ENCODE measurements around the gene FTO. TPM values are rescaled to one million over a fixed set of nuclear protein-coding genes. Genes with fewer than 3 reads are reported as not detected.

FTO gene
- total and polyA plus RNA-seq, 2 of the 13 experiments (the other 11 are each of a cell fraction or from before 2014, with no cell fraction given): 41.6 to 55.8 TPM

DNA sequence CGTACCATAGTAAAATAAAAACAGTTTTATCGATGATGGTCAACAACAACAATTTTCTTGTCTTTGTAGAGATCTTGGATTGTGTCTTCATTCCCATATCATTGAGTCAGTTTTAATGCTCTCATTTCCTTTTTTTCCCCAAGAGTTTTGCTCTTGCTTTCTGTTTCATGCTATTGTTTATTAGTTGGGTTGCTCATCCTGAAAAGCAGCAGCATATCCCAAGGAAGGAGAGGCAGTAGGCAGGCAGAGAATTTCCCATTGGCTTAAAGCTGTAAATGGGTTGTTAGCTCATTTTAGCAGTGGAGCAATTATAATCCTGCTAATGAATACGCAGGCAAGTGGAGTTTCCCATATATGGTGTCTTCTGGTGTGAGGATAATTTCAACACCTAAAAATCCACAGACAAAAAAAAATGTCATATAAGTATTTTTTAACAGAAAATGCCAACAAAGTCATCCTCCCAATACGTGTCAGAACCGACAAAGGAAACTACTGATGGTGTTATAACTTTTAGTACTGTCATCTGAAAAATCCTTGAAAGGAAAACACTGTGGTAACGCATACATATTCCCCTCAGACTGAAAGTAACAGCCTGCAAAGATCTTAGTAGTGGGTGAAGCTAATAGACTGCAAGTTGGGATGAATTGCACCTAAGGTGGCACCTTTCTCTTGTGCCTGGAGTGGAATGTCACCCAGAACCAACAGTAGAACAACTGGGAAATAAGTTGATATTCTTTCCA lies 218.3 kb downstream of the FTO start:
- ChIA-PET CTCF (ENCODE audit: low intra/inter-chr PET ratio, low total read pairs) (no interaction called here), POLR2A (no interaction called here)
- TF ChIP-seq, protein P1, sequence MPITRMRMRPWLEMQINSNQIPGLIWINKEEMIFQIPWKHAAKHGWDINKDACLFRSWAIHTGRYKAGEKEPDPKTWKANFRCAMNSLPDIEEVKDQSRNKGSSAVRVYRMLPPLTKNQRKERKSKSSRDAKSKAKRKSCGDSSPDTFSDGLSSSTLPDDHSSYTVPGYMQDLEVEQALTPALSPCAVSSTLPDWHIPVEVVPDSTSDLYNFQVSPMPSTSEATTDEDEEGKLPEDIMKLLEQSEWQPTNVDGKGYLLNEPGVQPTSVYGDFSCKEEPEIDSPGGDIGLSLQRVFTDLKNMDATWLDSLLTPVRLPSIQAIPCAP (CRISPR knock-in tag; IDR thresholded peaks at IDR 0.05; ENCODE audit: low read depth): no peak
- TF ChIP-seq RARA (CRISPR knock-in tag; IDR thresholded peaks at IDR 0.05) (no peak), MTA1 (CRISPR knock-in tag; IDR thresholded peaks at IDR 0.05; ENCODE audit: borderline replicate concordance) (no peak), ZFP82 (CRISPR knock-in tag; IDR thresholded peaks at IDR 0.05; ENCODE audit: borderline replicate concordance) (no peak), ISL2 (CRISPR knock-in tag; IDR thresholded peaks at IDR 0.05) (no peak), TARDBP (CRISPR knock-in tag; IDR thresholded peaks at IDR 0.05) (no peak), ZNF709 (CRISPR knock-in tag; IDR thresholded peaks at IDR 0.05) (no peak), ADNP (CRISPR knock-in tag; IDR thresholded peaks at IDR 0.05) (no peak), TEAD3 (CRISPR knock-in tag; optimal IDR thresholded peaks at IDR 0.05; ENCODE audit: borderline replicate concordance) (no peak), KDM5A (IDR thresholded peaks at IDR 0.05; ENCODE audit: borderline replicate concordance, low read length) (no peak), BORCS8-MEF2B (CRISPR knock-in tag; IDR thresholded peaks at IDR 0.05) (no peak), ZNF660 (CRISPR knock-in tag; IDR thresholded peaks at IDR 0.05; ENCODE audit: borderline replicate concordance, low read depth) (no peak), ZNF143 (CRISPR knock-in tag; IDR thresholded peaks at IDR 0.05) (no peak), RNF2 (conservative IDR thresholded peaks at IDR 0.05; ENCODE audit: low read depth) (no peak)
- TF ChIP-seq, protein P2, sequence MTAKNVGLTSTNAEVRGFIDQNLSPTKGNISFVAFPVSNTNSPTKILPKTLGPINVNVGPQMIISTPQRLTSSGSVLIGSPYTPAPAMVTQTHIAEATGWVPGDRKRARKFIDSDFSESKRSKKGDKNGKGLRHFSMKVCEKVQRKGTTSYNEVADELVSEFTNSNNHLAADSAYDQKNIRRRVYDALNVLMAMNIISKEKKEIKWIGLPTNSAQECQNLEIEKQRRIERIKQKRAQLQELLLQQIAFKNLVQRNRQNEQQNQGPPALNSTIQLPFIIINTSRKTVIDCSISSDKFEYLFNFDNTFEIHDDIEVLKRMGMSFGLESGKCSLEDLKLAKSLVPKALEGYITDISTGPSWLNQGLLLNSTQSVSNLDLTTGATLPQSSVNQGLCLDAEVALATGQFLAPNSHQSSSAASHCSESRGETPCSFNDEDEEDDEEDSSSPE (CRISPR knock-in tag; IDR thresholded peaks at IDR 0.05): no peak
- TF ChIP-seq, protein P3, sequence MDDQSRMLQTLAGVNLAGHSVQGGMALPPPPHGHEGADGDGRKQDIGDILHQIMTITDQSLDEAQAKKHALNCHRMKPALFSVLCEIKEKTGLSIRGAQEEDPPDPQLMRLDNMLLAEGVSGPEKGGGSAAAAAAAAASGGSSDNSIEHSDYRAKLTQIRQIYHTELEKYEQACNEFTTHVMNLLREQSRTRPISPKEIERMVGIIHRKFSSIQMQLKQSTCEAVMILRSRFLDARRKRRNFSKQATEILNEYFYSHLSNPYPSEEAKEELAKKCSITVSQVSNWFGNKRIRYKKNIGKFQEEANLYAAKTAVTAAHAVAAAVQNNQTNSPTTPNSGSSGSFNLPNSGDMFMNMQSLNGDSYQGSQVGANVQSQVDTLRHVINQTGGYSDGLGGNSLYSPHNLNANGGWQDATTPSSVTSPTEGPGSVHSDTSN (CRISPR knock-in tag; IDR thresholded peaks at IDR 0.05; ENCODE audit: borderline replicate concordance): no peak
- BruUV-seq (replicated peaks): no TSS peak
- intact Hi-C loops (cut with micrococcal nuclease; ENCODE audit: unreplicated experiment): no loop called here
- FAIRE-seq (no peak), ATAC-seq (no peak), DNase-seq (ENCODE audit: low spot score) (no peak)
- H3K4me1 ChIP-seq (ENCODE audit: insufficient read depth, low read length): peaks cover 30% of the 10 kb centered on the region
- no peaks in the 10 kb centered on the region for H4K20me1 ChIP-seq (ENCODE audit: insufficient read depth, low read length)
- H2AFZ ChIP-seq (ENCODE audit: low read length): no peak overlapping the region
- no peak overlapping the region for H3K9ac ChIP-seq (ENCODE audit: insufficient read depth, low read depth, low read length)
- H3K4me2 ChIP-seq (ENCODE audit: low read depth, low read length): no peak overlapping the region
- 97% methylated on average over 6 of the region's 6 CpGs for WGBS (ENCODE audit: low lambda C conversion rate)
- no peak overlapping the region for H3K4me3 ChIP-seq (replicated peaks in 1 of 3; ENCODE audit: insufficient read depth in 1 of 3, low read depth in 2 of 3, low read length in 3 of 3)
- no peaks in the 10 kb centered on the region for H3K27me3 ChIP-seq (ENCODE audit: control insufficient read depth in 1 of 2, insufficient read depth in 2 of 2, low read length in 2 of 2)
- H3K9me3 ChIP-seq (ENCODE audit: low read length): no peaks in the 10 kb centered on the region
- H3K36me3 ChIP-seq (replicated peaks in 1 of 2; ENCODE audit: control insufficient read depth in 1 of 2, insufficient read depth in 2 of 2, low read length in 2 of 2): no peaks in the 10 kb centered on the region
- no peaks in the 10 kb centered on the region for H3K79me2 ChIP-seq (ENCODE audit: insufficient read depth, low read length)
- H3K27ac ChIP-seq (ENCODE audit: extremely low read length, insufficient read depth, low read length): no peak overlapping the region
- in situ Hi-C loops (cut with HindIII; ENCODE audit: extremely low pct_ligation_motif_present, low pct_unique_long_range_greater_than_20kb): no loop called here
